HG02852 (cell line): ENCODE results near the gene C1QL3.

Experiments used
- ATAC-seq: cut with Tn5 transposase; IDR thresholded peaks from one replicate; pipeline ENCODE4 v1.9.1; 2021; ENCODE audit warnings: mild to moderate bottlenecking, moderate library complexity; ENCODE audit not compliant: unreplicated experiment

C1QL3 gene

DNA sequence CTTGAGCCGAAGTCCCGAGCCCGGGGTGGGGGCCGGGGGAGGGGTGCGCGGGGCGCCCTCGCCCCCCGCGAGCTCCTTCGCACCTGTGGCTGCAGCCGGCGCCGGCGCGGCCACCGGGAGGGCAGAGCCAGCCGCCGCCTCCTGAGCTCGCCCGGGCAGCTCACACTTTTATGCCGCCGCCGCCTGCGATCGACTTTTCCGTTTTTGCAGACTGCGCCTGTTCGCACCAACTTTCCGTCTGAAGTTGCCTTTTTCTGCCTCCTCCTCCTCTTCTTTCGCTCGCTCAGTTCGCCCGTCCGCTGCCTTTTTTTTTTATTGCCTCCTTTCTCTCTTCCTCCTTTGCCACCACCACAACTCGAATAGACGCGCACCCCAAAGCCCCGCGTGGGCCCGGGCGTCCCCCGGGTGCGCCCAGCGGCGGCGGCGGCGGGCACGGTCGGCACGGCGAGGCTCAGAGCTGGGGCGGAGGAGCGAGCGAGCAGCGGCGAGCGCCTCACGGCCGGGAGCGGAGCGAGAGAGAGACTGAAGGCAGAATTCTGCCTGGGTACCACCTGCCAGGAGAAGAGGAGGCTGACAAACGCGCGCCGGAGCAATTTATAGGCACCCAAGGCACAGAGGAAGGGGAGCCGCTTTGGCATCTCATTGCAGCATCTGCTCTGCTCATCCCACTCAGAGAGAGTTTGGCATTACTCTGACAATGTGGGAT lies at the start of gene C1QL3:
Gene C1QL3 (minus strand): TSS at position 569 of the 706 bp plus-strand sequence. CDS start 814 bp downstream, outside the sequence.
- peak; percentile 35 for ATAC-seq

DNA sequence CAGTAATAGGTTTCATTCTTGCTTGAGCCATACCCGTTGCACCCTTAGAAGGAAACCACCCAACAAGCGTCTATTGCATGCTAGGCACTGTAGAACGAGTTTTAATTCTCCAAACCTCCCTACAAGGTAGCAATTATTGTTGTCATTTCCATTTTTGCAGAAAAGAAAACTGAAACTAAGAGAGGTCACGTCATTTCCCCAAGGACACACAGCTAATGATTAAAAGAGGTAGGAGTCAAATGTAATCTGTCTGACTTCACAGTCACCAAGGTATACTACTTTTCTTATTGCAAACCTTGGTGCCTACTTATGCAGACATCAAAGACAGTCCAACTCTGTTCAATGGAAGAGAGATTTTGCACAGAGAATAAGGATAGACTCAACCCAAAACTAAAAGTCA lies 49.1 kb upstream of the C1QL3 start:
- ATAC-seq = peak; percentile 84

DNA sequence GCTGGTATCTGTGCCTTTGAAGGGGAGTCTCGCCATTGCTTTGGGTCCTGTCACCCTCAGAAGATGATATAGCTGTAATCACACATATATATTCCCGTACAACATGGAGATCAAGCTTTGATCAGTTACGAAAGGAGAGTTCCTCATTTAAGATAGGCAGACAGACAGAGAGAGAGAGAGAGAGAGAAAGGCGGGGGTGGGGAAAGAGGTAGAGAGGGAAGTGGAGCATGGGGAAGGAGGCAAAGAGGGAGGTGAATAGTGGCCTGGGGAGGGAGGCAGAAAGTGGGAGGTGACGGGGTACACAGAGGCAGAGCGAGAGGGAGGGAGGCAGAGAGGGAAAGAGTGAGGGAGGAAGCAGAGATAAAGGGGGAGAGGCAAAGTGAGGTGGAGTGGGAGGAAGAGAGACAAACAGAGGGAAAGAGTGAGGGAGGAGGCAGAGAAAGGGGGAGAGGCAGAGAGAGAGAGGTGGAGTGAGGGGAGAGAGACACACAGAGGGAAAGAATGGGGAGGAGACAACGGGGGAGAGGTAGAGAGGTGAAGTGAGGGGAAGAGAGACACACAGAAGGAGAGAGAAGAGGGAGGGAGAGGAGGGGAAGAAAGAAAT lies 44.6 kb upstream of the C1QL3 start:
- ATAC-seq = no peak

DNA sequence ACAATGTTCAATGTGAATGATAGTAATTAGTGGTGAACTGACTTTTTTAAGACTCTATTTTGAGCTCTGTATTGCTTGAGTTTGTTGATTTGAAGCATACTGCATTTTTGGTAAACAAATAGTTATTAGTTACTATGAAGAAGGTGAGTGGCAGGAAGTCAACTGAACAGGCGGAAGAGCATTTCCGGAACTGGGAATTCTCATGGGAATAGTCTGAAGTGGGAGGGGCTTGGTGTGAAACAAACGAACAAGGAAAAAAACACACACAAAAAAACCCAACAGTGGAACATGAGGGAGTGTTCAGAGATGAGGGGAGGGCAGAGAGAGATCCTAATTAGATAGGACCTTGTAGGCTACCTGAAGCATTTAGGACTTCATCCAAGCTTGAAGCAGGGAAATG lies 43.9 kb upstream of the C1QL3 start:
- no peak for ATAC-seq

DNA sequence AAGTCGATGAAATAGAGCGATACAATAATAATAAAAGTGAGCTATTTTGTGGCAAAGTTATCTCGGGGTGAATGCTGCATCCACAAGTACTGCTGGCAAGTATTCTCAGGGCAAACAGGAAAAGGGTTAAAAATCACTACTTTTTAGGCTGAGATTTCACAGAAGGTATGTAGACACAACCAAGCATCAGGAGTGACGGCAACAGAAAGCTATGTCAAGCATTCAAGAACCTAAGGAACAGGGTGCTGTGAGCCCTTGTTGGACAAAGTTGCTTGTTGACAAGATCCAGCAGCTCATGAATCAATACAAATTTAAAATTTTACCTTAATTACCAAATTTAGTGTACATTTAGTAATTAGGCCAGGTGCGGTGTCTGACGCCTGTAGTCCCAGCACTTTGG lies 41.2 kb upstream of the C1QL3 start:
- ATAC-seq = no peak

DNA sequence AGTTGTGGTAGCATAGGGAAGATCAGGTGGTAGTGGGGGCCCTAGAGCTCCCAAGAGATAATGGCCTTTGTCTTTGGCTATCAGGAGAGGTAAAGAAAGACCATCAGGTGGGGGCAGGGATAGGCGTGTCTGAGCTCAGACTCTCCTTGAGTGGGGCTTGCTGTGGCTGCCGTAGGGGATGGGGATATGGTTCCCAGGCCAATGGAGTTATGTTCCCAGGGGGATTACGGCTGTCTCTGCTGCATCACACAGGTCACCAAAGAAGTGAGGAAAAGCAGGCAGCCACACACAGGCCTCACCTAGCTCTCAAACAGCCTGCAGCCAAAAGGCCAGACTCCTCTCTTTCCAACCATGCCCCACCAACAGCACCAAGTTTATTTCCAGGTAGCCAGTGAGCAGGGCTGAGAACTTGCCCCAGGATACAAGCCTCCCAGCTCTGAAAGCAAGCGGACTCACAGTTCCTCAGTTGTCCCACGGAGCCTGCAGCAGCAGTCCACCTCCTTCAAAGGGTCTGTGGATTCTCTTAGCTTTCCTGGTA lies 37.6 kb upstream of the C1QL3 start:
- ATAC-seq = no peak

DNA sequence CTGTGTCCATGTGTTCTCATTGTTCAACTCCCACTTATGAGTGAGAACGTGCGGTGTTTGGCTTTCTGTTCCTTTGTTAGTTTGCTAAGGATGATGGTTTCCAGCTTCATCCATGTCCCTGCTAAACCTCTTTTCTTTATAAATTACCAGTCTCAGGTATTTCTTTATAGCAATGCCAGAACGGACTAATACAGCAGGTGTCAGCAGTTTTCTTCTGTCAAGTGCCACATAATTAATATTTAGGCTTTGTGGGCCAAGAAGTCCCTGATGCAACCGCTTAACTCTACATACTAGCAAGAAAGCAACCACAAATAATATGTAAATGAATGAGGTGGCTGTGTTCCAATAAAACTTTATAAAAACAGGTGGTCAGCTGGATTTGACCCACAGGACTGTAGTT lies 26.3 kb upstream of the C1QL3 start:
- ATAC-seq = no peak

DNA sequence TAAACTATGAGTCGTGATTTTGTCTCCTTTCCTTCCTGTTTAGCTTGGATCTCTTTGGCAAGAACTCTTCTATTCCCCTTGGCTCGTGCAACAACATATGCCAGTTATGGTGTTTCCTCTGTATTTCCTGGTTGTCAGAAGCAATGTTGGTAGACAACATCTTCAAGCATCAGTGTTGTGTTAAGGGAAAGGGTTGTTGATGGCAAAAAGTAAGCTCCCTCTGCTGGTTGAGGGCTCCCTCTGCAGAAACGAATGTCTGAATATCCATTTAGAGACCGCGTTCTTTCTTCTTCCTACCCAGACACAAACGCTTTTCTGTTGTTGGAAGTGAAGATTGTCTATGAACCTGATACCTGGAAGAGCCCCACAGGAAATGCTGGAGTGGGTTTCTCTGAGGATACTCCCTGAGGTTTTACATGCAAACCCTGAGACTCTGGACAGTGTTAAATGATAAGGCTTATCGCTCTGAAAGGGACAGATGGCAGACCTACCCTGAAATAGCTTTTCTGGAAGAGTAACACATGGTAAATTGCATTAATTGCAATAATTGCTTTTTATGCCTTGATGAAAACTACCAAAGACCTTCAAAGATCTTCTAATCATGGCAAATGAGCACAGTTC lies 23.5 kb upstream of the C1QL3 start:
- peak; percentile 67 for ATAC-seq

DNA sequence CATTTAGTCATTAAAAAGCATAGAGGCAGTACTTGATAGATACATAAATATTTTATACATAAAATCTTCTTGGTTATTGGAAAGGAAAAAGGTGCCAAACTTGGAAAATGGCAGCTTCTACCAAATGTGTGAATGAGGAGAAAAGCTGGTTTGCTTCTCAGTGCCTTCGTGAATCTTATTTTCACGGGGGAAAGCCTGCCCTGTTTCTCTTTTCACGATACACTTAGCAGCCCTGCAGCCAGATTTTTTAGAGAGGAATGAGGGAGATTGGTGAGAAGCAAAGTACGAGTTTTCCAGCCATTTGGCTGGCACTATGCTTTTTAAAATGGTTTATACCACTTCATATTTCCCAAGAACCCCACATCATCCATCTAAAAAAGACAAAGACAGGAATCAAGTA lies 22.9 kb upstream of the C1QL3 start:
- no peak for ATAC-seq

DNA sequence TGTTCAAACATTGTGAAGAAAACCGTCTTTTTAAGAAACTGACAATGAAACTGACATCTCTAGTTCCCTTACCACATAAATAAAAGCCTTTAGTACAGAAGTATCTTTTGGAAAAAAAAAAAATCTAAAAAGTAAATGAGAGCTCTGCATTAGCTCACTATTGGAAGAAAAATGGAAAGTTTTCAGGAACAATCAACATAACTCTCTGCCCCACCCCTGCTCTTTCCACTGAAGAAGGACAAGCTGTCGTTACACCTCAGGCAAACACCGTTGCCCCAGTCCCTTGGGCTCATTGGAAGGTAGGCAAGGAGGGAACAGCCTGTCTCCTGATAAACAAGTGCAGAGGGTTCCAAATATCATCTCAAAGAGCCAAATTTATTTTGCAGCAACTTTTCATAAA lies 22.4 kb upstream of the C1QL3 start:
- ATAC-seq = no peak

DNA sequence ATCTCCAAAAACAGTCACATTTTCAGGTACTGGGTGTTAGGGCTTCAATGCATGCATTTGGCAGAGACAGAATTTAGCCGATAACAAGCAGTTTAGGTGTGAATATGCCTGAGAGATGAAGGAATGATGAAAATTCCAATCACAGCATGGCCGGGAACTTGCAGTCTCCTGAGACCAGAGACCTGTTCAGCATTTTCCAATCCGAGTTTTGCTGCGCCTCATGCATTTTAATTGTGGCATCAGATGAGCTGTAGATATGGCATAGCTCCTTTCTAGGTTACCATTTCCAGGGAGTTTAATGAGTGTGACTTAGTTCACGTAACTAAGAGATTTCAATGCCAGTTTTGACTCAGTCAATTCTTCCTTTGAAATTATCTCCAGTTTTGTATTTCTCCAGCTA lies 14.5 kb upstream of the C1QL3 start:
- ATAC-seq = no peak

DNA sequence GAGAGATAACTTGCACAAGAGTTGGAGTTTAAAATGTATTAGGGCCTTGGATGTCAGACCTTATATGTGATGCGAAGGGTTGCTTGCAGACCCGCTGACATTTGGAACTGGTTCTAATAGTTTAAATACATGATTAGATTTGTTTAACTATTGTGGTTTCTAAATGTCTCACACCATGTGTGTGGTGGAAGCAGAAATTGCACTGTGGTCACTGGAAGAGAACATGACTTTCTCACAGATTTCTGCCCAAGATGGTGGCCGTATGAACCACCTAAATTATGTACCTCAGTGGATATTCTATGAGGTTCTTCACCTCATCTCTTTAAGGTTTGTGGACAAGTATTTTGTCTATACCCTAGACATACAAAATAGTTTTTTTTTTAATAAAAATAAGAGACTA lies 8.2 kb upstream of the C1QL3 start:
- no peak for ATAC-seq

DNA sequence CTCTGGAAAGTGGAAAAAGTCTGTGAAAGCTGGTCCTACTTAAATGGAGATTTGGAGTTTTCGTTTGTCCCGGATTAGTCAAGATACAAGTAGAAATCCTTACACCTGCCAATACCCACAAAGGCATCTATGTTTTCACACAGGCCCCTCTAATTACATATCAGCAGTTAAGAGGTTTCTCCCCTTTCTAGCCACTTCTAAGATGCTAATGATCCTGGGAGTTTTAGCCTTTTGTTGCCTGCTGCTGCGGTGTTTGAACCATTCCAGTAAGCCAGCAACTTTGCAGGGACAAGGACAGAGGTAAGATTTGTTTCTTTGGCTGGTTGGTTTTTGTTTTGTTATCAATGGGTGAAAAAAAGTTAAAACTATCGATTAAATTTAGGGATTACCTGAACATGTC lies 5.8 kb upstream of the C1QL3 start:
- ATAC-seq = no peak

DNA sequence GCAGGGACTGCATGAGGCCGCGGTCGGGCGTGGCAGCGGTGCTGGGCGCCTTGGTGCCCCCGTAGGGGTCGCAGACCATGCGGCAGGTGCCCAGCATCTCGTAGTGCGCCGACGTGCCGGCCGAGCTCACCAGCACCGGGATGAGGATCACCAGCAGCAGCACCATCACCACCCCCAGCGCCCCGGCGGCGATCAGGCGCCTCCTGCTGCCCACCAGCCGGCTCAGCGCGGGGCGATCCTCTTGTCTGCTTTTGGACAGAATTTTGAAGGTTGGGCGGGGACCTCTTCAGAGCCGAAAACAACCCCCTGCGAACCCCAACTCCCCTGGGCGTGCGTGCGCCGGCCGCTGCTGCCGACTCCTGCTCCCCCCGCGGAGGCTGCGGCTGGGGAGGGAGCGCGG lies 779 bp downstream of the C1QL3 start:
- ATAC-seq = peak; percentile 45

DNA sequence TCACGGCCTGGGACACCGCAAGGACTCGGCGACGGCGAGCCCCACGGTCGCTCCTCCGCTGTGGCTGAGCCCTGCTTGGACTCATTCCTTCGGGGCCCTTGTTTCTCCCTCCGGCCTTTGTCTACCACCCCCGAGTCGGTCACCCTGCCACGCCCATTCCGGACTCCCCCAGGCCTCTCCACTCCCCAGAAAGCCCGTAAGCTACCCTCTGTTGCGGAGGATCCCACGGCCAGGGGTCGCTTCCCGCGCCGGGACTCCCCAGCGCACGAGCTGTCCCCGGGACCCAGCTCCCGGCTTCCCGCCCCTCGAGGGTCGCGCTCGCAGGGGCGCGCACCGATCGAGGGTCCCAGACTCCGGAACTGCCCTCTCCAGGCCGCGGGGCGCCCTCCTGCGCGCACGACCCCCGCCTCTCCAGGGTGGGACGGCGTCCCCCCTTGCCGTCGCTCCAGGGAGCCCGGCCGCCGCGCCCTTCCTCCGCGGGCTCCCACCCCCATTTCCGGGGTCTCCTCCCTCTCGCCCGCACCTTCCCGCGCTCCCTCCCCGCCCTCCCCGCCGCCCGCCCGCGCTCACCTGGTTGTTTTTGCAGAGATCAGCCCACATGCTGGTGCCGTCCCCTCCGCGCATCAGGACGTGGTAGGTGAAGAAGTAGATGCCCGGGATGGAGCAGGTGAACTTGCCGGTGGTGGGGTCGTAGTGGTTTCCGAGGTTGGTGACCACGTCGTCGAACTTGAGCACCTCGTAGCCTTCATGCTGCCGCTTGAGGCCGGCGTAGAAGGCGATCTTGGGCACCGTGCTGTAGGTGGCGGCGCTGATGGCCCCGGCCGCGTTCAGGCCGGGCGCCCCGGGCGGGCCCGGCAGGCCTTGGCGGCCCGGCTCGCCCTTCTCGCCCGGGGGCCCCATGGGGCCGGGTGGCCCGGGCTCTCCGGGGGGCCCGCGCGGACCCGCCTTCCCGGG lies 1.5 kb downstream of the C1QL3 start:
- peak; percentile 27 for ATAC-seq

DNA sequence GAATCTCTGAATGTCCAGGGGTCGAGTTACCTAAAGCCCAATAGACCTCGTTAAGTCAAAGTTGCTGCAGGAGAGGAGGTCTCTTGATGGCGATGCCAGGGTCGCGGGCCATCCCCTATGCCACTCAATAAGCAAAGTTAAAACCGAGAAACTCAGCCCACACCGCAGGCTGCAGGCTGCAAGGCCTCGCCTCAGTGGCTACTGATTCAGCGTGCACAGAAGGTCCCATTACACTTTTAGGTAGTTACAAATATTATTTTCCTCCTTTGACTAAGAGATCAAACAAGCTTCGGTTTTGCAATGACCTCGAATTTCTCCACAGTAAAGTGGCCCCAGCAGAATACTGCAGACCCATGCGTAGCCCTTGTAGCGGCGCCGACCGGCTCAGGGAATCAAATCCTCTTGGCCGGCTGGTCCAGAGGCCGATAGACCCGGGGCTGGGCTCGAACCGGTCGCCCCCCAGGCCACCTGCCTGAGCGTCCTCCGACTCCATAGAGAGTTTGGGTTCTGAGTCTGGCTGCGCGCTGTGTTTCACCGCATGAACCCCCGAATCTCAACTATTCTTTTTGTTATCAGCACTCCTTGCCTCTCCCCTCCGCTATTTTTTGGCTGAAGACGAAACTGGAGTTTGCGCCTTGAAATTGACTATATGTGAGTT lies 2.3 kb downstream of the C1QL3 start:
- peak; percentile 45 for ATAC-seq

DNA sequence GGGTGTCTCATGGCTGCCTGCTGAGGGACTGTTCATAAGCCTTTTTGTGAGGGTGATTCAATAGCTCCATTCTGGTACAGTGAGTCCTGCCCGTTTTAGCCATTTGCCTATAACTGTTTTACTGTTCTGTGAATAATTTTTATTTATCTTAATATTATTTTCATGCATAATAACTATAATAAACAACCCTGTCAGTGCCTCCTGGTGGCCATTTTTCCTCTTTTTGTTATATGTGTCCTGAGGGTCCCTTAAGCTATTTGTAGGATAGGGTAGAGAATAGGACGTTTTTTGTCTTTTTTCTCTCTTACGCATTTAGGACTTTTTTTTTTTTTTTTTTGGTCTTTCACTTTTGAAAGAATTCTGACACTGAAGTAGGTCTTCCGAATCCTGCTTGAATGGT lies 2.9 kb downstream of the C1QL3 start:
- peak; percentile 1 for ATAC-seq

DNA sequence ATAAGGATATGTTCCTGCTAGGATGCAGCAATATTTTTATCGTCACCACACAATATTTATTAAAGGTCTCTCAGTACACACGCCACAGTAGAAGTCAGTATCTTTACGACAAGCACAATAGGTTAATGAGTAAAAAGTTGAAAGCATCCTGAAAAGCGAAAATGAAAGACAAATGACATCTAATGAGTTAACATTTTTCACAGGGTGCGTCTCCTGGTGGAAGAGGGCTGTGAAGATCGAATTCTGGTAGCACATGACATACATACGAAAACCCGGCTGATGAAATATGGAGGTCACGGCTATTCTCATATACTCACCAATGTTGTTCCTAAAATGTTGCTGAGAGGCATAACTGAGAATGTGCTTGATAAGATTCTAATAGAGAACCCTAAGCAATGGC lies 10.8 kb downstream of the C1QL3 start:
- ATAC-seq = no peak

DNA sequence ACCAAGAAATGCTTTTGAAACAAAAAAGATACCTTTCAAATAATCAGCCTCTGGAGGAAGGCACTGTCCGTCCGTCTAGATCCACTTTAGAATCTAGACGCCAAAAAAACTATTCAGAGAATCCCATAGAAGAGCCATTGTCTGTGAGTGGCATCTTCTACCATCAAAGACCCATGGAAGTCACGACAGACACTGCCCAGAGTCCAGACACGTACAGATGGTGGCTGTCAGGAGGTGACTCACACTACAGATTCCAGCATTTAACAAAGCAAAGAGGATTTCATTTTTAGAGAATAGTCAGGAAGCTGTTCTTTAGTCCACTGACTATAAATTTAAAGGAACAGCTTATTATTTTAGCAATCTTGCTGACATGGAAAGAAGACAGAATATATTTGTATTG lies 11.7 kb downstream of the C1QL3 start:
- ATAC-seq = no peak

DNA sequence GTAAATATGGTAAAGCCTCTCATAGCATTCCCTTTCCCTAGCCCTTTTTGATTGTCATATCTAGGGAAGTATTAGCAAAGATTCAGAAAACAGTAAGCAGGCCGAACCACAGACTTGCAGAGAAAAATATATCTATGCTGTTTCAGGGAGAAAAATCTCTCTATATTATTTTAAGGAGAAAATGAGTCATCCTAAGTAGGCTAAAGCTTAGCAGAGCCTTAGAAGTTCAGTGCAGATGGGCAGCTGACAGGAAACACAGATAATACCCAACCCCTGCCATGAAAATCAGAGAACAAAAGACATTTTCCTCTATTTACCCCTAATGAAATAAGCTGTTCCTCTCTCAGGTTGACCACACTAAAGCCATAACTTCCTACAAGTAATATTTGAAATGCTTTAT lies 16.5 kb downstream of the C1QL3 start:
- no peak for ATAC-seq

DNA sequence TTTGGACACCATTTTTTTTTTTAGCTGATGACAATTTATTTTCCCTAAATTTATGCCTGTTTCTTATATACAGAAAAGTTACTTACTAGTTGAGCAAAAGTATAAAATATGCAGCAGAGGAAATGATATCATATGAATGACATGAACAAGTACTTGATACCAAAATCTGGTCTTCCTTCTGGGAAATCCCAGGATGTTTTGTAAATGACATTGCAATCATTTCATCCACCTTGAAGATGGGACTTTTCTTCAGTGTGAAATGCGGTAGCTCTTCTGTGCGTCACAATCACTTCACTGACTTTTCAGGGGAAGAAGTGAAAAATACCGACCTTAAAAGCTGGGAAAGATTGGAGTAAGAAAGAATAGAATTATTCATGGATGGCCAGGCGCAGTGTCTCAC lies 23.8 kb downstream of the C1QL3 start:
- ATAC-seq = no peak
